OCI-LY3 (cell line): ENCODE results near the gene PKHD1.

ENCODE experiments used
- H2AFZ ChIP-seq: fragments of 200-600, 300-600 bp; shearing (Covaris generic); 2 replicates; pipeline ENCODE4 v1.6.0; 2014; ENCODE audit warnings: antibody characterized with exemption, low read depth, low read length
- H3K27ac ChIP-seq: fragments of 200-600, 300-600 bp; sonication (generic); 2 replicates; pipeline ENCODE4 v1.5.1; 2014; ENCODE audit warnings: mild to moderate bottlenecking, low read length, moderate library complexity, mixed read lengths
- H3K27me3 ChIP-seq: fragments of 200-600, 300-600 bp; sonication (generic); 2 replicates; pipeline ENCODE4 v1.6.1; 2014; ENCODE audit warnings: low read depth, low read length, mixed read lengths
- H3K36me3 ChIP-seq: fragments of 200-600, 300-600 bp; sonication (generic); replicated peaks from 2 replicates; pipeline ENCODE3; 2014; ENCODE audit warnings: low read depth, low read length, mixed read lengths
- H3K4me1 ChIP-seq: fragments of 300-600, 200-600 bp; sonication (generic); 2 replicates; pipeline ENCODE4 v1.6.1; 2014; ENCODE audit warnings: low read length, mixed read lengths
- H3K4me2 ChIP-seq: fragments of 200-600, 300-600 bp; sonication (generic); 2 replicates; pipeline ENCODE4 v1.6.1; 2014; ENCODE audit warnings: low read length, mixed read lengths
- H3K4me3 ChIP-seq: fragments of 300-600, 200-600 bp; sonication (generic); 2 replicates; pipeline ENCODE4 v1.5.1; 2014; ENCODE audit warnings: antibody characterized with exemption, mild to moderate bottlenecking, low read length, moderate library complexity
- H3K79me2 ChIP-seq: fragments of 300-600, 200-600 bp; shearing (Covaris generic); 2 replicates; pipeline ENCODE4 v1.6.1; 2014; ENCODE audit warnings: mild to moderate bottlenecking, low read length, mixed read lengths
- H3K9ac ChIP-seq: fragments of 300-600, 200-600 bp; shearing (Covaris generic); 2 replicates; pipeline ENCODE4 v1.6.0; 2014; ENCODE audit warnings: mild to moderate bottlenecking, low read length, moderate library complexity
- H3K9me3 ChIP-seq: fragments of 200-600, 300-600 bp; shearing (Covaris generic); 2 replicates; pipeline ENCODE4 v1.6.1; 2014; ENCODE audit warnings: low read length, mixed read lengths; ENCODE audit not compliant: insufficient read depth
- H4K20me1 ChIP-seq: fragments of 200-600, 300-600 bp; sonication (generic); 2 replicates; pipeline ENCODE4 v1.6.1; 2016; ENCODE audit warnings: low read length, mixed read lengths; ENCODE audit not compliant: insufficient read depth
- EZH2phosphoT487 ChIP-seq: fragments of 200-600 bp; shearing (Covaris generic); IDR thresholded peaks from 2 replicates; pipeline ENCODE4 v1.6.1; 2018; ENCODE audit warnings: antibody characterized with exemption, mixed run types, low read depth
- TF ChIP-seq, protein P1 (sequence below): fragments of 200-600, 300-600 bp; sonication (generic); IDR thresholded peaks from 2 replicates; pipeline ENCODE4 v1.5.1; 2014; ENCODE audit warnings: antibody characterized with exemption, low read length, low read depth

PKHD1 gene

DNA sequence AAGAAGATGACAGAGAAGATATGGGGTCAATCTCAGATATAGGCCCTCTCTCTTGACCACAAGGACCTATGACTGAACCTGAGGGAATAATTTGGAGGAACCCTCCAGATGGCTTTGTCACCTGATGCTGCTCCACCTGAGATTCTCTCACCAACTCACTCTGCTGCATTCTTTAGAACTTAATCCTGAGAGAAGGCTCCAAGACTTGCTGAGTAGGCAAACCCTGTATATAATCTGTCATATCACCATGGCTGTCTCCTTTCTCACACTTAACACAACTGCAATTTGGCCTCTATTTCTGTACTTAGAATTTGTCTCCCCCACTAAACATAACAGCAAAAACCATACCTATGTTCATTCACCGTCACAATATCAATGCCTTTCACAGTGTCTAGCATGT, 172.3 kb downstream of the PKHD1 start:
- TF ChIP-seq EZH2phosphoT487 = no peak
- TF ChIP-seq, protein P1, sequence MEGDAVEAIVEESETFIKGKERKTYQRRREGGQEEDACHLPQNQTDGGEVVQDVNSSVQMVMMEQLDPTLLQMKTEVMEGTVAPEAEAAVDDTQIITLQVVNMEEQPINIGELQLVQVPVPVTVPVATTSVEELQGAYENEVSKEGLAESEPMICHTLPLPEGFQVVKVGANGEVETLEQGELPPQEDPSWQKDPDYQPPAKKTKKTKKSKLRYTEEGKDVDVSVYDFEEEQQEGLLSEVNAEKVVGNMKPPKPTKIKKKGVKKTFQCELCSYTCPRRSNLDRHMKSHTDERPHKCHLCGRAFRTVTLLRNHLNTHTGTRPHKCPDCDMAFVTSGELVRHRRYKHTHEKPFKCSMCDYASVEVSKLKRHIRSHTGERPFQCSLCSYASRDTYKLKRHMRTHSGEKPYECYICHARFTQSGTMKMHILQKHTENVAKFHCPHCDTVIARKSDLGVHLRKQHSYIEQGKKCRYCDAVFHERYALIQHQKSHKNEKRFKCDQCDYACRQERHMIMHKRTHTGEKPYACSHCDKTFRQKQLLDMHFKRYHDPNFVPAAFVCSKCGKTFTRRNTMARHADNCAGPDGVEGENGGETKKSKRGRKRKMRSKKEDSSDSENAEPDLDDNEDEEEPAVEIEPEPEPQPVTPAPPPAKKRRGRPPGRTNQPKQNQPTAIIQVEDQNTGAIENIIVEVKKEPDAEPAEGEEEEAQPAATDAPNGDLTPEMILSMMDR = no peak
- Histone ChIP-seq H3K4me3 (no peak overlapping the region), H3K4me2 (no peak overlapping the region), H3K36me3 (no peaks in the 10 kb centered on the region), H3K4me1 (peaks cover 7% of the 10 kb centered on the region), H3K27me3 (no peaks in the 10 kb centered on the region), H2AFZ (no peak overlapping the region), H4K20me1 (no peaks in the 10 kb centered on the region), H3K9ac (no peak overlapping the region), H3K79me2 (no peaks in the 10 kb centered on the region), H3K9me3 (no peaks in the 10 kb centered on the region), H3K27ac (no peak overlapping the region)

- Histone ChIP-seq H3K36me3 (no peaks in the 10 kb centered on the region), H3K9ac (no peak overlapping the region), H3K9me3 (no peaks in the 10 kb centered on the region), H2AFZ (no peak overlapping the region; the same call in 1 of the 2 replicates), H3K27me3 (0 out of 2 replicates have a peak, but pooled peaks cover 3% of the 10 kb centered on the region), H3K4me3 (no peak overlapping the region), H4K20me1 (no peaks in the 10 kb centered on the region), H3K4me2 (peak overlapping the region; percentile 4; the same call in 1 of the 2 replicates), H3K79me2 (no peaks in the 10 kb centered on the region), H3K4me1 (peaks cover 7% of the 10 kb centered on the region), H3K27ac (no peak overlapping the region)
- TF ChIP-seq, protein P1 = no peak
- no peak for TF ChIP-seq EZH2phosphoT487
These were observed 174.1 kb downstream of the PKHD1 start for GRCh38 chr6:51913265-51913664.

GRCh38 chr6:51910851-51911250, 176.6 kb downstream of the PKHD1 start:
- Histone ChIP-seq H3K9me3 (no peaks in the 10 kb centered on the region), H4K20me1 (no peaks in the 10 kb centered on the region)

DNA sequence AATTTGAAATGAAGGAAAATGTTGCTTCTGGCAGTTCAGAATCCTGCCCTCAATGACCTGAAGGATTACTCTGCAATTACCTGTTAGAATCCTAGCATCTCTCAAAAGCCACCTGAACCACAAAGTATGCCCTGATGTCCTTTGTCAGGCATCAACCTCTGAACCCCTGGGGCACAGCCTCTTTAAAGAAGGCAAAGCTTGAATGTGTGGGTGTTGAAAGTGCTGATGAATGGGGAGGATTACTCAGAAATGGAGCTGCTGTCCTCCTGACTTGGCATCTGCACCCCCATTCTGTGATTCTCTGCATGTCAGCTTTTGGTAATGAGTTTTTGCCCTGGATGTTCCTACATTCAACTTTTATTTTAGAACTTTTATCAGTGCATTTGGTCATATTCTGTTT, 179.2 kb downstream of the PKHD1 start:
- H3K79me2 ChIP-seq = no peaks in the 10 kb centered on the region
- no peaks in the 10 kb centered on the region for H3K36me3 ChIP-seq
- H3K4me2 ChIP-seq = no peak overlapping the region
- no peak overlapping the region for H2AFZ ChIP-seq
- peaks cover 3% of the 10 kb centered on the region for H3K4me1 ChIP-seq
- H3K9me3 ChIP-seq = no peaks in the 10 kb centered on the region
- TF ChIP-seq EZH2phosphoT487 = no peak
- TF ChIP-seq, protein P1 = no peak
- H3K27ac ChIP-seq = no peak overlapping the region
- H3K4me3 ChIP-seq = no peak overlapping the region
- peaks cover 5% of the 10 kb centered on the region; the same call in 1 of the 2 replicates for H3K27me3 ChIP-seq
- H4K20me1 ChIP-seq = no peaks in the 10 kb centered on the region
- H3K9ac ChIP-seq = no peak overlapping the region

More at GRCh38 chr6:51910851-51911250, 176.6 kb downstream of the PKHD1 start:
- Histone ChIP-seq H2AFZ (no peak overlapping the region), H3K79me2 (no peaks in the 10 kb centered on the region), H3K4me1 (peaks cover 7% of the 10 kb centered on the region), H3K27ac (no peak overlapping the region), H3K36me3 (no peaks in the 10 kb centered on the region), H3K4me2 (no peak overlapping the region), H3K27me3 (peaks cover 5% of the 10 kb centered on the region; the same call in 1 of the 2 replicates), H3K4me3 (no peak overlapping the region), H3K9ac (no peak overlapping the region)
- TF ChIP-seq, protein P1 = no peak
- no peak for TF ChIP-seq EZH2phosphoT487
